Stimulated activated CD4-positive, alpha-beta T cell treated with anti-CD3 and anti-CD28 coated beads, Interleukin-2, amount 100 ng/mL, for 48 hours (primary cell): ENCODE measurements around the gene MLST8.

ENCODE experiments used
- DNase-seq, 2 donors: peaks; one replicate each; pipeline ENCODE4 v3.0.0-alpha.2; 2020

Gene MLST8

GRCh38 chr16:2173916-2174315, 31.3 kb upstream of the MLST8 start:
- DNase-seq, result no peak

GRCh38 chr16:2174396-2175131, 30.7 kb upstream of the MLST8 start:
- DNase-seq, result no peak

- DNase-seq, result no peak
These were observed 29.8 kb upstream of the MLST8 start for GRCh38 chr16:2175454-2175853.

- DNase-seq, result no peak
These were observed 29.2 kb upstream of the MLST8 start for GRCh38 chr16:2176047-2176446.

GRCh38 chr16:2177101-2177500, 28.2 kb upstream of the MLST8 start:
- DNase-seq, result no peak

- DNase-seq, result no peak
These were observed 27.7 kb upstream of the MLST8 start for GRCh38 chr16:2177561-2177960.

GRCh38 chr16:2178321-2179106, 26.7 kb upstream of the MLST8 start:
- peak in 1 of 2 donors; percentile 57 for DNase-seq

- DNase-seq, result no peak
These were observed 26.1 kb upstream of the MLST8 start for GRCh38 chr16:2179107-2179501.

- DNase-seq, result no peak
These were observed 25.7 kb upstream of the MLST8 start for GRCh38 chr16:2179576-2179975.

GRCh38 chr16:2180461-2180860, 24.8 kb upstream of the MLST8 start:
- DNase-seq, result no peak

GRCh38 chr16:2180962-2181923, 24.0 kb upstream of the MLST8 start:
- no peak for DNase-seq

- DNase-seq, result no peak
These were observed 23.3 kb upstream of the MLST8 start for GRCh38 chr16:2181952-2182351.

GRCh38 chr16:2183671-2184070, 21.6 kb upstream of the MLST8 start:
- DNase-seq, result no peak

- DNase-seq, result no peak
These were observed 20.9 kb upstream of the MLST8 start for GRCh38 chr16:2184346-2184745.

- DNase-seq, result no peak
These were observed 20.3 kb upstream of the MLST8 start for GRCh38 chr16:2184962-2185361.

- no peak for DNase-seq
These were observed 19.2 kb upstream of the MLST8 start for GRCh38 chr16:2186064-2186463.

- no peak for DNase-seq
These were observed 18.7 kb upstream of the MLST8 start for GRCh38 chr16:2186505-2186904.

- DNase-seq, result no peak
These were observed 18.0 kb upstream of the MLST8 start for GRCh38 chr16:2187212-2187611.

GRCh38 chr16:2188395-2188794, 16.9 kb upstream of the MLST8 start:
- DNase-seq, result no peak

- DNase-seq, result no peak
These were observed 15.9 kb upstream of the MLST8 start for GRCh38 chr16:2189252-2189893.

- no peak for DNase-seq
These were observed 15.1 kb upstream of the MLST8 start for GRCh38 chr16:2190002-2190658.
